Activated T-cell treated with anti-CD3 and anti-CD28 coated beads for 4 hours (primary cell): ENCODE measurements around the gene FPR2.

Source experiments
- DNase-seq: peaks from one replicate; pipeline ENCODE4 v3.0.0-alpha.2; 2020

Gene FPR2

GRCh38 chr19:51807925-51808324, 46.9 kb downstream of the FPR2 start:
- DNase-seq: no peak

GRCh38 chr19:51808333-51808986, 47.5 kb downstream of the FPR2 start:
- DNase-seq: no peak

GRCh38 chr19:51809787-51810186, 48.8 kb downstream of the FPR2 start:
- no peak for DNase-seq

GRCh38 chr19:51810223-51810622, 49.2 kb downstream of the FPR2 start:
- no peak for DNase-seq

GRCh38 chr19:51811344-51811743, 50.4 kb downstream of the FPR2 start:
- DNase-seq: no peak

GRCh38 chr19:51815043-51815442, 54.1 kb downstream of the FPR2 start:
- no peak for DNase-seq

- no peak for DNase-seq
These were observed 55.7 kb downstream of the FPR2 start for GRCh38 chr19:51816711-51817110.

- DNase-seq: no peak
These were observed 59.0 kb downstream of the FPR2 start for GRCh38 chr19:51820011-51820410.
